ENCODE results near the gene TMBIM1. TPM values are rescaled to one million over a fixed set of nuclear protein-coding genes. Genes with fewer than 3 reads are reported as not detected.

TMBIM1 gene, protein sequence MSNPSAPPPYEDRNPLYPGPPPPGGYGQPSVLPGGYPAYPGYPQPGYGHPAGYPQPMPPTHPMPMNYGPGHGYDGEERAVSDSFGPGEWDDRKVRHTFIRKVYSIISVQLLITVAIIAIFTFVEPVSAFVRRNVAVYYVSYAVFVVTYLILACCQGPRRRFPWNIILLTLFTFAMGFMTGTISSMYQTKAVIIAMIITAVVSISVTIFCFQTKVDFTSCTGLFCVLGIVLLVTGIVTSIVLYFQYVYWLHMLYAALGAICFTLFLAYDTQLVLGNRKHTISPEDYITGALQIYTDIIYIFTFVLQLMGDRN
- total RNA-seq (2021; ENCODE audit: unreplicated experiment) (91.0 TPM), Bru-seq, nascent RNA (percentile 76 among the genes with signal in this experiment), BruChase-seq, experiment 1, labeled RNA remaining after a 6-hour chase (percentile 93 among the genes with signal in this experiment), BruChase-seq, experiment 2, labeled RNA remaining after a 2-hour chase (percentile 83 among the genes with signal in this experiment)
- 138 and 165 TPM in 2 replicates for polyA plus RNA-seq (2012)
- long read RNA-seq, transcript TMBIM1-219 (10 exons, 2,874 nt) = minor isoform, 5 of 156 reads
- long read RNA-seq, transcript TMBIM1-201 (12 exons, 2,371 nt) = major isoform, 83 of 156 reads
- long read RNA-seq, partial matches to known transcripts = 24 of 156 reads
- long read RNA-seq, other reads (novel, unspliced or antisense) = 40 of 156 reads

GRCh38 chr2:218292048-218293014 is at the start of gene TMBIM1:
Gene TMBIM1, minus strand, starts transcription at chr2:218292503. Its CDS starts 10,362 bp downstream, at chr2:218282141.
- Histone ChIP-seq H4K20me1 (ENCODE audit: insufficient read depth) (no peaks in the 10 kb centered on the region), H3K27me3 (ENCODE audit: insufficient read depth, low read length) (no peaks in the 10 kb centered on the region), H3K4me2 (ENCODE audit: low read length) (peak within 1 kb of the TSS; percentile 93), H3K27ac (ENCODE audit: low read depth, low read length) (peak within 1 kb of the TSS; percentile 79), H3K36me3 (ENCODE audit: control insufficient read depth in 1 of 2, insufficient read depth in 2 of 2, low read length in 2 of 2) (no peaks in the 10 kb centered on the region), H3K4me1 (ENCODE audit: control insufficient read depth in 1 of 2, insufficient read depth in 2 of 2, low read length in 2 of 2) (peaks cover 45 to 83% of the 10 kb centered on the region in 2 experiments), H3K4me3 (replicated peaks in 1 of 2; ENCODE audit: low read depth in 1 of 2, low read length in 2 of 2) (peak within 1 kb of the TSS; percentile 75 to 96), H2AFZ (ENCODE audit: low read depth, low read length, poor library complexity, severe bottlenecking) (peak within 1 kb of the TSS; percentile 51), H3K79me2 (ENCODE audit: insufficient read depth, low read length) (peaks cover 43% of the 10 kb centered on the region), H3K9me2 (ENCODE audit: insufficient read depth) (no peaks in the 10 kb centered on the region), H3K9ac (ENCODE audit: low read length) (peak within 1 kb of the TSS; percentile 98), H3K9me3 (ENCODE audit: control insufficient read depth in 1 of 2, insufficient read depth in 1 of 2, low read depth in 1 of 2, low read length in 2 of 2) (no peaks in the 10 kb centered on the region)
- POLR2A ChIA-PET = no interaction called here
- RAD21 ChIA-PET (ENCODE audit: low non-redundant PET in 1 of 2, low total read pairs in 2 of 2, uncharacterized antibody in 2 of 2, unreplicated experiment in 2 of 2) = no interaction called here
- no peak for DNase-seq (ENCODE audit: low read depth, low spot score)
- TSS peak; percentile 78 for BruUV-seq (replicated peaks)
- intact Hi-C loops (cut with micrococcal nuclease) = loop anchor here (1.0 to 2.0 kb wide), 2 partner anchors 104 to 356 kb away; no protein-coding TSS in a partner anchor
- ATAC-seq = peak; percentile 89
- CTCF ChIA-PET = interaction anchor here (0.6 to 1.4 kb wide), 3 partner anchors 22 to 103 kb away, joined by 3 to 5 read pairs (median 3); partner anchors contain the start of genes AAMP and PNKD
- TF ChIP-seq, protein P1, sequence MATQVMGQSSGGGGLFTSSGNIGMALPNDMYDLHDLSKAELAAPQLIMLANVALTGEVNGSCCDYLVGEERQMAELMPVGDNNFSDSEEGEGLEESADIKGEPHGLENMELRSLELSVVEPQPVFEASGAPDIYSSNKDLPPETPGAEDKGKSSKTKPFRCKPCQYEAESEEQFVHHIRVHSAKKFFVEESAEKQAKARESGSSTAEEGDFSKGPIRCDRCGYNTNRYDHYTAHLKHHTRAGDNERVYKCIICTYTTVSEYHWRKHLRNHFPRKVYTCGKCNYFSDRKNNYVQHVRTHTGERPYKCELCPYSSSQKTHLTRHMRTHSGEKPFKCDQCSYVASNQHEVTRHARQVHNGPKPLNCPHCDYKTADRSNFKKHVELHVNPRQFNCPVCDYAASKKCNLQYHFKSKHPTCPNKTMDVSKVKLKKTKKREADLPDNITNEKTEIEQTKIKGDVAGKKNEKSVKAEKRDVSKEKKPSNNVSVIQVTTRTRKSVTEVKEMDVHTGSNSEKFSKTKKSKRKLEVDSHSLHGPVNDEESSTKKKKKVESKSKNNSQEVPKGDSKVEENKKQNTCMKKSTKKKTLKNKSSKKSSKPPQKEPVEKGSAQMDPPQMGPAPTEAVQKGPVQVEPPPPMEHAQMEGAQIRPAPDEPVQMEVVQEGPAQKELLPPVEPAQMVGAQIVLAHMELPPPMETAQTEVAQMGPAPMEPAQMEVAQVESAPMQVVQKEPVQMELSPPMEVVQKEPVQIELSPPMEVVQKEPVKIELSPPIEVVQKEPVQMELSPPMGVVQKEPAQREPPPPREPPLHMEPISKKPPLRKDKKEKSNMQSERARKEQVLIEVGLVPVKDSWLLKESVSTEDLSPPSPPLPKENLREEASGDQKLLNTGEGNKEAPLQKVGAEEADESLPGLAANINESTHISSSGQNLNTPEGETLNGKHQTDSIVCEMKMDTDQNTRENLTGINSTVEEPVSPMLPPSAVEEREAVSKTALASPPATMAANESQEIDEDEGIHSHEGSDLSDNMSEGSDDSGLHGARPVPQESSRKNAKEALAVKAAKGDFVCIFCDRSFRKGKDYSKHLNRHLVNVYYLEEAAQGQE (IDR thresholded peaks at IDR 0.05; ENCODE audit: low read depth) = no peak
- TF ChIP-seq CTCF (IDR thresholded peaks at IDR 0.05 in 2 of 3, conservative IDR thresholded peaks at IDR 0.05 in 1 of 3; ENCODE audit: borderline replicate concordance in 1 of 3, insufficient read depth in 1 of 3, low read depth in 2 of 3, low read length in 2 of 3) (peak in 2 of 3 experiments; percentile 63 to 79; a peak in 4 of 6 replicates), ZFX (IDR thresholded peaks at IDR 0.05) (peak; percentile 80), POLR2AphosphoS5 (IDR thresholded peaks at IDR 0.05; ENCODE audit: low read depth, low read length) (peak; percentile 90), CEBPB (IDR thresholded peaks at IDR 0.05; ENCODE audit: low read depth) (no peak), POLR2A (IDR thresholded peaks at IDR 0.05; ENCODE audit: borderline replicate concordance, extremely low read depth, insufficient read depth, insufficient read length) (peak; percentile 50), YY1 (IDR thresholded peaks at IDR 0.05; ENCODE audit: extremely low read depth, insufficient replicate concordance, low read depth, low read length) (peak; percentile 76), TCF7L2 (IDR thresholded peaks at IDR 0.05; ENCODE audit: borderline replicate concordance, extremely low read depth, insufficient read depth, insufficient read length) (peak; percentile 14)
